HEK293 (cell line): ENCODE measurements around the gene ARHGAP45.

ENCODE experiments used
- BCL11A ChIP-seq: fragments of 450-650 bp; formaldehyde crosslinking; IDR thresholded peaks from 2 replicates; pipeline ENCODE4 v1.5.1; 2016; ENCODE audit warnings: low read depth, missing biosample characterization, missing genetic modification characterization
- EGR2 ChIP-seq: fragments of 450-650 bp; formaldehyde crosslinking; IDR thresholded peaks from 2 replicates; pipeline ENCODE4 v1.5.1; 2016; ENCODE audit warnings: low read depth, missing biosample characterization, missing genetic modification characterization
- GLIS1 ChIP-seq: fragments of 450-650 bp; formaldehyde crosslinking; IDR thresholded peaks from 2 replicates; pipeline ENCODE4 v1.5.1; 2016; ENCODE audit warnings: missing biosample characterization, missing genetic modification characterization
- GLIS2 ChIP-seq: fragments of 450-650 bp; formaldehyde crosslinking; IDR thresholded peaks from 2 replicates; pipeline ENCODE4 v1.5.1; 2016; ENCODE audit warnings: missing biosample characterization, missing genetic modification characterization
- HIC1 ChIP-seq: fragments of 450-650 bp; formaldehyde crosslinking; IDR thresholded peaks from 2 replicates; pipeline ENCODE4 v1.5.1; 2016; ENCODE audit warnings: missing biosample characterization, missing genetic modification characterization
- KLF1 ChIP-seq: fragments of 450-650 bp; formaldehyde crosslinking; IDR thresholded peaks from 2 replicates; pipeline ENCODE4 v1.5.1; 2016; ENCODE audit warnings: missing biosample characterization, missing genetic modification characterization
- KLF8 ChIP-seq: fragments of 450-650 bp; formaldehyde crosslinking; IDR thresholded peaks from 2 replicates; pipeline ENCODE4 v1.5.1; 2016; ENCODE audit warnings: missing biosample characterization, missing genetic modification characterization
- OSR2 ChIP-seq: fragments of 450-650 bp; formaldehyde crosslinking; IDR thresholded peaks from 2 replicates; pipeline ENCODE4 v1.5.1; 2016; ENCODE audit warnings: missing biosample characterization, missing genetic modification characterization
- PRDM4 ChIP-seq: fragments of 450-650 bp; formaldehyde crosslinking; IDR thresholded peaks from 2 replicates; pipeline ENCODE4 v1.5.1; 2017; ENCODE audit warnings: missing biosample characterization, missing genetic modification characterization
- RBAK ChIP-seq: fragments of 450-650 bp; formaldehyde crosslinking; IDR thresholded peaks from 2 replicates; pipeline ENCODE4 v1.5.1; 2016; ENCODE audit warnings: missing biosample characterization, missing genetic modification characterization
- ZBTB10 ChIP-seq: fragments of 450-650 bp; formaldehyde crosslinking; IDR thresholded peaks from 2 replicates; pipeline ENCODE4 v1.5.1; 2016; ENCODE audit warnings: missing biosample characterization, missing genetic modification characterization
- ZBTB17 ChIP-seq: fragments of 450-650 bp; formaldehyde crosslinking; IDR thresholded peaks from 2 replicates; pipeline ENCODE4 v1.5.1; 2016; ENCODE audit warnings: missing biosample characterization, missing genetic modification characterization
- ZBTB49 ChIP-seq: fragments of 450-650 bp; formaldehyde crosslinking; IDR thresholded peaks from 2 replicates; pipeline ENCODE4 v1.5.1; 2016; ENCODE audit warnings: missing biosample characterization, missing genetic modification characterization, low read depth
- ZBTB8A ChIP-seq: fragments of 450-650 bp; formaldehyde crosslinking; IDR thresholded peaks from 2 replicates; pipeline ENCODE4 v1.5.1; 2016; ENCODE audit warnings: missing biosample characterization, missing genetic modification characterization
- ZNF16 ChIP-seq: fragments of 450-650 bp; formaldehyde crosslinking; IDR thresholded peaks from 2 replicates; pipeline ENCODE4 v1.5.1; 2016; ENCODE audit warnings: low read depth, missing biosample characterization, missing genetic modification characterization
- ZNF184 ChIP-seq: fragments of 450-650 bp; IDR thresholded peaks from 2 replicates; pipeline ENCODE4 v1.5.1; 2018; ENCODE audit warnings: missing biosample characterization, mild to moderate bottlenecking, missing genetic modification characterization
- ZNF302 ChIP-seq: fragments of 450-650 bp; formaldehyde crosslinking; IDR thresholded peaks from 2 replicates; pipeline ENCODE4 v1.5.1; 2016; ENCODE audit warnings: missing biosample characterization, missing genetic modification characterization, low read depth
- ZNF366 ChIP-seq: fragments of 450-650 bp; formaldehyde crosslinking; conservative IDR thresholded peaks from 2 replicates; pipeline ENCODE4 v1.5.1; 2016; ENCODE audit warnings: missing biosample characterization, missing genetic modification characterization
- ZNF423 ChIP-seq: fragments of 450-650 bp; formaldehyde crosslinking; IDR thresholded peaks from 2 replicates; pipeline ENCODE4 v1.5.1; 2016; ENCODE audit warnings: missing biosample characterization, missing genetic modification characterization
- ZNF558 ChIP-seq: fragments of 450-650 bp; formaldehyde crosslinking; IDR thresholded peaks from 2 replicates; pipeline ENCODE4 v1.5.1; 2016; ENCODE audit warnings: missing biosample characterization, missing genetic modification characterization
- ZNF585B ChIP-seq: fragments of 450-650 bp; formaldehyde crosslinking; IDR thresholded peaks from 2 replicates; pipeline ENCODE4 v1.5.1; 2016; ENCODE audit warnings: missing biosample characterization, missing genetic modification characterization
- ZNF629 ChIP-seq: fragments of 450-650 bp; formaldehyde crosslinking; IDR thresholded peaks from 2 replicates; pipeline ENCODE4 v1.5.1; 2017; ENCODE audit warnings: missing biosample characterization, missing genetic modification characterization
- TF ChIP-seq, protein P1 (sequence below): fragments of 450-650 bp; formaldehyde crosslinking; IDR thresholded peaks from 2 replicates; pipeline ENCODE4 v1.5.1; 2016; ENCODE audit warnings: missing biosample characterization, missing genetic modification characterization
- TF ChIP-seq, protein P2 (sequence below): fragments of 450-650 bp; formaldehyde crosslinking; IDR thresholded peaks from 2 replicates; pipeline ENCODE4 v1.5.1; 2016; ENCODE audit warnings: missing biosample characterization, missing genetic modification characterization
- TF ChIP-seq, protein P3 (sequence below): fragments of 450-650 bp; formaldehyde crosslinking; IDR thresholded peaks from 2 replicates; pipeline ENCODE4 v1.5.1; 2016; ENCODE audit warnings: missing biosample characterization, missing genetic modification characterization

The ARHGAP45 gene

DNA sequence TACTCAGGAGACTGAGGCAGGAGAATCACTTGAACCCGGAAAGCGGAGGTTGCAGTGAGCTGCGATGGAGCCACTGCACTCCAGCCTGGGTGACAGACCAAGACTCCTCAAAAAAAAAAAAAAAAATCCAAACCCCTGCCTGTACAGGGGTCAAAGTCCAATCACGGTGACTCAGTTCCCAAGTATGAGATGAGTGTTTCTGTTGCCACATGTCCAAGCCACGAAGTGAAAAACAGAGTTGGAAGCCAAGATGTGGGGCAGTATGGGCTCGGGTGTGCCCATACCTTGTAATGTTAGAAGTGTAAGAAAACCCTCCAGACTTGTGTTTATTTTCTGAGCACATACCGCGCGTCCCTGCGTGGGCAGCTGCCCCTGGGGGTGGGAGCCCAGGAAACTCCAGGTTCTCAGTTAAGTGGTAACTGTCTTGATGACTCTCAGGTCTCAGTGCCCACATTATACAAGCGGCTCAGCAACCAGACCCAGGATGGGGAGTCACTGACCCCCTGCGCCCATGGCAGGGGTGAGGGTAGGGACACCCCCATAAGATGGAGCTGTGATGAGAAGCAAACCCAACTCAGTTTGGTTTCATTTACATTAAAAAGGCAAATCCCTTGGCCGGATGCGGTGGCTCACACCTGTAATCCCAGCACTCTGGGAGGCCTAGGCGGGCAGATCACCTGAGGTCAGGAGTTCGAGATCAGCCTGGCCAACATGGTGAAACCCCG is 35.6 kb downstream of the ARHGAP45 start (continued):
- TF ChIP-seq ZNF16 (tag by site-specific recombination) (no peak), ZNF629 (tag by site-specific recombination) (peak; percentile 59), EGR2 (peak; percentile 77), HIC1 (peak; percentile 39; the same call in 1 of the 2 replicates), PRDM4 (tag by site-specific recombination) (peak; percentile 64), BCL11A (peak; percentile 62; the same call in 1 of the 2 replicates), GLIS2 (tag by site-specific recombination) (peak; percentile 28; the same call in 1 of the 2 replicates), RBAK (tag by site-specific recombination) (no peak), ZBTB10 (tag by site-specific recombination) (no peak), ZBTB8A (tag by site-specific recombination) (no peak), ZNF423 (tag by site-specific recombination) (no peak), ZNF558 (tag by site-specific recombination) (0 out of 2 replicates have a peak, but pooled peaks have one; percentile 12), ZNF585B (tag by site-specific recombination) (no peak), ZNF184 (no peak), OSR2 (tag by site-specific recombination) (no peak), ZBTB49 (no peak), GLIS1 (peak; percentile 55; the same call in 1 of the 2 replicates), KLF8 (tag by site-specific recombination) (peak; percentile 62), KLF1 (no peak; the same call in 1 of the 2 replicates), ZBTB17 (no peak), ZNF302 (tag by site-specific recombination) (no peak), ZNF366 (tag by site-specific recombination) (peak; percentile 40; the same call in 1 of the 2 replicates)
- TF ChIP-seq, protein P1, sequence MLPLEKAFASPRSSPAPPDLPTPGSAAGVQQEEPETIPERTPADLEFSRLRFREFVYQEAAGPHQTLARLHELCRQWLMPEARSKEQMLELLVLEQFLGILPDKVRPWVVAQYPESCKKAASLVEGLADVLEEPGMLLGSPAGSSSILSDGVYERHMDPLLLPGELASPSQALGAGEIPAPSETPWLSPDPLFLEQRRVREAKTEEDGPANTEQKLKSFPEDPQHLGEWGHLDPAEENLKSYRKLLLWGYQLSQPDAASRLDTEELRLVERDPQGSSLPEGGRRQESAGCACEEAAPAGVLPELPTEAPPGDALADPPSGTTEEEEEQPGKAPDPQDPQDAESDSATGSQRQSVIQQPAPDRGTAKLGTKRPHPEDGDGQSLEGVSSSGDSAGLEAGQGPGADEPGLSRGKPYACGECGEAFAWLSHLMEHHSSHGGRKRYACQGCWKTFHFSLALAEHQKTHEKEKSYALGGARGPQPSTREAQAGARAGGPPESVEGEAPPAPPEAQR (tag by site-specific recombination): no peak
- TF ChIP-seq, protein P2, sequence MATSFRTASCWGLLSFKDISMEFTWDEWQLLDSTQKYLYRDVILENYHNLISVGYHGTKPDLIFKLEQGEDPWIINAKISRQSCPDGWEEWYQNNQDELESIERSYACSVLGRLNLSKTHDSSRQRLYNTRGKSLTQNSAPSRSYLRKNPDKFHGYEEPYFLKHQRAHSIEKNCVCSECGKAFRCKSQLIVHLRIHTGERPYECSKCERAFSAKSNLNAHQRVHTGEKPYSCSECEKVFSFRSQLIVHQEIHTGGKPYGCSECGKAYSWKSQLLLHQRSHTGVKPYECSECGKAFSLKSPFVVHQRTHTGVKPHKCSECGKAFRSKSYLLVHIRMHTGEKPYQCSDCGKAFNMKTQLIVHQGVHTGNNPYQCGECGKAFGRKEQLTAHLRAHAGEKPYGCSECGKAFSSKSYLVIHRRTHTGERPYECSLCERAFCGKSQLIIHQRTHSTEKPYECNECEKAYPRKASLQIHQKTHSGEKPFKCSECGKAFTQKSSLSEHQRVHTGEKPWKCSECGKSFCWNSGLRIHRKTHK: no peak
- TF ChIP-seq, protein P3, sequence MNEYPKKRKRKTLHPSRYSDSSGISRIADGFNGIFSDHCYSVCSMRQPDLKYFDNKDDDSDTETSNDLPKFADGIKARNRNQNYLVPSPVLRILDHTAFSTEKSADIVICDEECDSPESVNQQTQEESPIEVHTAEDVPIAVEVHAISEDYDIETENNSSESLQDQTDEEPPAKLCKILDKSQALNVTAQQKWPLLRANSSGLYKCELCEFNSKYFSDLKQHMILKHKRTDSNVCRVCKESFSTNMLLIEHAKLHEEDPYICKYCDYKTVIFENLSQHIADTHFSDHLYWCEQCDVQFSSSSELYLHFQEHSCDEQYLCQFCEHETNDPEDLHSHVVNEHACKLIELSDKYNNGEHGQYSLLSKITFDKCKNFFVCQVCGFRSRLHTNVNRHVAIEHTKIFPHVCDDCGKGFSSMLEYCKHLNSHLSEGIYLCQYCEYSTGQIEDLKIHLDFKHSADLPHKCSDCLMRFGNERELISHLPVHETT (tag by site-specific recombination): peak; percentile 58; the same call in 1 of the 2 replicates
